Islet of Langerhans (tissue), 1 donor: ENCODE measurements around the gene PARP6.
"Not testable (repeated sequence)": the region's sequence is repeated elsewhere in the genome, so short reads cannot be mapped to it uniquely, and the experiment has no call there.

Experiments used
- FAIRE-seq: peaks from one replicate; lab custom pipeline; 2011; peaks lifted over from hg19 to GRCh38; lab: Jason Lieb, UNC

PARP6 gene

DNA sequence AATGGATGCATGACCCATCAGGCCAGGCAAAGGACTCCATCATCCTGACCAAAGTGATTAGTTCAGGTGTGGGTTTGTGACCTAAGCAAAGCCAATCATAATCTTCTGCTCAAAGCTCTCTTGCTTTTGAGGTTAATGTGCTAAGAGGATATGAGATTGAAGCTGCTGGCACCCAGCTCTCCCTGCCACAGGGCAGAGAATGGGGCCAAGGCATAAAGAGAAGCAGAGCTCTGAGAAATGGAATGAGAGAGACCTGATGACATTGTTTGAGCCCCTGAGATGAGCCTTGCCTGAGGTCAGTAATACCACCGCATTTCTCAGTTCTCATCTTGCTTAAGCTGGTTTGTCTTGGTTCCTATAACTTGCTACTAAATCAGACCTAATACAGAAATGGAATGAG, 6.4 kb upstream of the PARP6 start:
- no peak for FAIRE-seq

DNA sequence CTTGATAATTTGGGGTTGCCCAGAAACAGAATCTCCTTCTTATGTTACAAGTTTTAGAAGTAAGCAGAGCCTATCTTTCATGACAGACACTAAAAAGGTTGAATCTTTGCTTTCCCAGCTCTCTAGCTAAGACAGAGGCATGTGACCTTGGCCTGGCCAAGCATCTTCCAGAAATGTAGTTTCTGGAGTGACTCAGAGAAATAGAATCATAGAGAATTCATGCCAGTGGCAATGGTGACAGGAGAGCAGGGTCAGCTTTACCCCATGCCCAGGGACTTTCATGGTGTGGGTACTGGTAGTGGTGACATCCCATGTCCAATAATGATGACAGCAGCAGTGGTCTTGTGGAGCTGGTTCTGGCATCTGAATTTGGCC, 4.0 kb upstream of the PARP6 start:
- FAIRE-seq, result no peak

DNA sequence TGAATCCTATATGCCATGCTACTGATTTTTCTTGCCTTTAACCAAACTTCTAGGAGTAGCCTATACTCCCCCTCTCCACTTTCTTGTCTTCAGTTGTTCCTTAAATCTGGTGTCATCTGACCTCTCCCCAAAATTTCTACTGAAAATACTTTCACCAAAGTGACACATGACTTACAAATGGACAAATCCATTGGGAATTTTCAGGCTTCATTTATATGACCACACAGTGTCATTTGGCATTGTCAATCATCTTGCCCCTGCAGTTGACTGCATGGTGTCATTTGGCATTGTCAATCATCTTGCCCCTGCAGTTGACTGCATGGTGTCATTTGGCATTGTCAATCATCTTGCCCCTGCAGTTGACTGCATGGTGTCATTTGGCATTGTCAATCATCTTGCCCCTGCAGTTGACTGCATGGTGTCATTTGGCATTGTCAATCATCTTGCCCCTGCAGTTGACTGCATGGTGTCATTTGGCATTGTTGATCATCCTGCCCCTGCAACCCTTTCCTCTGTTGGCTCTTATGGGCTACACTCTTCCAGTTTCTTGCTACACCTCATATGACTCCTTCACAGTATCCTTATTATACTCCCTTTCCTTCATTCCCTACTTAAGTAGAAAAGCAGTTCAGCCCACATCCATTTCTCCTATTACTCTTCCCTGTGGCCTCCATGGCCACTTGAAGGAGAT, 3.4 kb upstream of the PARP6 start:
- FAIRE-seq, result not testable (repeated sequence)

DNA sequence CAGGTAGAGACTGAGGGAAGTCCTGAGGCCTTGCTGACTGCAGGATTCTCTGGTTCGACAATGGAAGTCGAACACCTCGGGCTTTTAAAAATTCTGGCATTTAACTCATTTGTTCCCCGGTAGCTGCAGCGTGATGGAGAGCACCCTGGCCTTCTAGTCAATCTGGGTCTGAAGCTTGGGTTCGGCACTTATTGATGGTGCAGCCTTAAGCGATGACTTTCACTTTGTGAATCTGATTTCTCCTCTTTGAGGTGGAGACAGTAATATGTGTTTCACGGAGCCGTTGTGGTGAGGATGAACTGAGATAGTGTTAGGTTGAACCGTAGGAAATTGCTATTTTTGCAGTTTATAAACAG, 621 bp upstream of the PARP6 start:
- no peak for FAIRE-seq

DNA sequence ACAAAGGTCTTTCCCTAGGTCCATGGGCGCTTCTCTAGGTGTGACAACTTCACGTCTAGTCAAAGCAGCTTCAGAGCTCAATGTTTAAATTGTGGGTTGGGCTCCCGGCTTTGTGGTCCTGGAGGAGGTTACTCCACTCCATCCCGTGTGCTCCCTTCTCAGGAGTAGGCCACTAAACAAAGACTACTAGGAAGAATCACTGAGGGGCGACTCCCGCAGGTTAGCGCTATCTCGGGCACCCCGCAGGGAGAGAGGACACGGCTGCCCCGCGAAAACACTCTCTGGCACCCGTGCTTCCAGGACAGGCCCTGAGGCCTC, 500 bp downstream of the PARP6 start:
- FAIRE-seq, result no peak

DNA sequence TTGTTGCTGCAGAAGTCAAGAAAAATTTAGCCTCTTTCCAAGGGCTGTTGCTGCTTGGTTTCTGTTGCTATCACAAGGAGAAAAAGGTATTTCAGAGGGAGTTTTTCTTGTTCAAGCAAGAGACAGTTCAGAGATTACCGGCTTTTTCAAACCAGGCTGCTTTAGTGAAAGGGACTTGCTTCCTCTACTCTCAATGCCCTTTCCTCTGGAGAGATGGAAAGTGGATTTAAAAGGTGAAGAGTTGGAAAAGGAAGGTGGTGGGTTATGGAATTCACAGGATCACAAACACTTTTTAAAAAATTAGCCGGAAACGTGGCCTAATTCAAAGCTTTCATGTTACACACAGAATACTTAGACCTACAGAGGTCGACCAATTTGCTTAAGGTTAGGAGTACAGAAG, 1.1 kb downstream of the PARP6 start:
- no peak for FAIRE-seq

DNA sequence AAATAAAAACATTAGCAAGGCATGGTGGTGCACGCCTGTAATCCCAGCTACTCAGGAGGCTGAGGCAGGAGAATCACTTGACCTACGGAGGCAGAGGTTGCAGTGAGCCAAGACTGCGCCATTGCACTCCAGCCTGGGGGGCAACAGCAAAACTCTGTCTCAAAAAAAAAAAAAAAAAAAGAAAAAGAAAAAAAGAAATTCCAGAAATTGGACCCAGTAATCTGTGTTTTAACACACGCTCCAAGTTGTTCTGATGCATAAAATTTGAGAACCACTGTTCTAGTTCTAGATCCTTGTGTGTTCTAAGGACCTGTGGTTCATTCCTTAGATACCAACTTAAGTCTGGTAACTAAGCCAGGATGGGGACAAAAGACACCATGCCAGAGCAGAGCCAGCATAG, 2.6 kb downstream of the PARP6 start:
- no peak for FAIRE-seq

DNA sequence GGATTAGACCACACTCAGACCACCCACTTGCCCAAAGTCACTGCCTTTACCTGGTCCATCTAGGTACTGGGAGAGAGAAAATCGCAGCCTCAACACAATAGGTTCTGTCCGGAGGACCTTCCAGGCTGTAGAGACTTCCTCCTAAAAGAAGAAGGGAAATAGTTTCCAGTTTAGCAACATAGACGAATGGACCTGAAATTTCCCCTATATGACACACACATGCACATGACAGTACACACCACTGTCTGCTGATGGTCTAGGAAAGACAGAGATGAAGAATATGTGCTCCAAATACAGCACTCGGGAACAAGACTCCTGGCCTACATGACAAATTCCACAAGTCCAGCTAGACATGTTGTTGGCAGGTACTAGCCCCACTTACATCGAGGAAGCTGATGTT, 7.3 kb downstream of the PARP6 start:
- FAIRE-seq, result no peak

DNA sequence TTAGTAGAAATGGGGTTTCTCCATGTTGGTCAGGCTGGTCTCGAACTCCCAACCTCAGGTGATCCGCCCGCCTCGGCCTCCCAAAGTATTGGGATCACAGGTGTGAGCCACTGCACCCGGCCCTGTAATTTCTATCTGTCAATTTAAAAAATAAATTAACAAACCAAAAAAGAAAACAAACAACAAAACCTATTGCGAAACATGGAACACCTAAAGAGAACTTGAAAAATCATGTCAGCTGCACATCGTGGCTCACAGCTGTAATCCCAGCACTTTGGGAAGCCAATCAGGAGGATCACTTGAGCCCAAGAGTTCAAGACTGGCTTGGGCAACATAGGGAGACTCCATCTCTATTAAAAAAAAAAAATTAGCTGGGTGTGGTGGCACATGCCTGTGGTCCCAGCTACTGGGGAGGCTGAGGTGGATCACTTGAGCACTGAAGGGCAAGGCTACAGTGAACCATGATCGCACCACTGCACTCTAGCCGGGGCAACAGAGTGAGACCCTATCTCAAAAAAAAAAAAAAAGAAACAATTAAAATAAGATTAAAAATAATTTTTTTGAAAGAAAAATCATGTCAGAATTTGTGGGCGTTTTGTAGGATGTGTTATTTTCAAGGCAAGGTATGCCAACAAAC, 19.6 kb downstream of the PARP6 start:
- FAIRE-seq, result no peak

DNA sequence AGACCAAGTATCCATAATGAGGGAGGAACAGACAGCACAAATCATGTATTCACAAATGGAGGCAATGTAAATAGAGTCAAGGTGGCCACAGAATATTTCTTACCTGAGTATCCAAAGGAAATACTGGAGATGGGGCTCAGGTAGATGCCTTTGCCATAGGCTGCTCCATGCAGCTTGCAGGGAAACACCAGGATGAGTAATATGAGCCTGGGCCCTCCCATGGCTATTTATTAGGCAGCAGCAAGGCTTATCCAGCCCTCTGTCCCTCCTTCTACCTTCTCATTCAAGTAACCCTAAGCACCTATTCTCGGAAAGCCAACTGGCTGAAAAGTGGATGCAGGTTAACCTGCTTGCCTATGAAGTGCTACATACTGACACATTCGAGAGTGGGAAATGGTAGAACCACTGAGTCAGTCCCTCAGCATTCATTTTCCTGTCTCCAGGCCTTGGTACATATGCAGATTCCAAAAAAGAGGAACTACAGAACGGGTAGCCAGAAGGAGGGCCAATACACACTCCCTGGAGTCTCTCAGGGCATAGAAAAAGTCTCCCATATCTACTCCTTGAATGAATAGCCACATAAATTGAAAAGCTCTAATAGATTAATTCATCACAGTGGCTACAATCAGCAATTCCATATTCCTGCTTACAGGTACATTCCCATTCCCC, 23.1 kb downstream of the PARP6 start:
- FAIRE-seq, result no peak

DNA sequence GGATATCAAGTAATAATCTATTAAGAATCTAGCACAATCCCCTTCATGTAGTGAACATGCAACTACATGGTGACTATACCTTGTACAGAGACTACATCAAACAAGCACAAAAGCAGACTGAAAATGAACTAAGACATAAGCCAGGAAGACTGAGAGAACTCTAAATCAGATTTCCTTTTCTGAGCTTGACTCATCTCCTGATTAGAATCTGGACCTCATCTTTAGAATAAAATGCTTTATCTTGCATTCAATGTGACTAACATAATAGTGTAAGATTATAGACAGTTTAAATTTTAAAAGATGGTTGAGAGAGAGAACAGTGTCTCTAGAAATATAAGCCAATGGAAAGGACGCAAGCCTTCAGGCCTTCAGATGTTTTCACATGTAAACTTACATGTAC, 23.8 kb downstream of the PARP6 start:
- FAIRE-seq, result no peak

DNA sequence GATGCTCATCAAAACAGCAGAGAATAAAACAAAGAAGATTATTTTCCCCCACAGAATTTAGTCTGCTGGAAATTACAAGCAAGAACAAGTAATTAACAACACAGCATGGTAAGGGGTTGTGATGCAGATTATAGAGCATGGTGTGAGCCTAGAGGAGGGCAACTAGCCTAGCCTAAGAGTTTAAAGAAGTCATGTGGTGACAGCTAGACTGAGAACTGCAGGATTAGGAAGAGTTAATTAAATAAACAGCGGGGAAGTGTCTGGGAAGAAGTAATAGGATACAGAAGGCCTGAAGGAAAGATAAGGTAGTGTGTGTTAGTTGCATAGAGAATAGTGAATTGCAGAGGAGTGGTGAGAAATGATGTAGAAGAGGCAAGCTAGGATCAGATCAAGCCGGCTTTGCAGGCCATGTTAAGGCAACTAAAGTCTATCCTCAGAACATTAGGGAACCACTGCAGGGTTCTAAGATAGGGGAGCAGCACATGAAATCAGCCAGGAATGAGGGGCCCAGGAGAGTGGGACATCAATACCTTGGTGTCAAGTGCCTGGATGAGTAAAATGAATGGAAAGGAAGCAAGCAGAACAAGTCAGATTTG, 29.5 kb downstream of the PARP6 start:
- FAIRE-seq, result no peak

DNA sequence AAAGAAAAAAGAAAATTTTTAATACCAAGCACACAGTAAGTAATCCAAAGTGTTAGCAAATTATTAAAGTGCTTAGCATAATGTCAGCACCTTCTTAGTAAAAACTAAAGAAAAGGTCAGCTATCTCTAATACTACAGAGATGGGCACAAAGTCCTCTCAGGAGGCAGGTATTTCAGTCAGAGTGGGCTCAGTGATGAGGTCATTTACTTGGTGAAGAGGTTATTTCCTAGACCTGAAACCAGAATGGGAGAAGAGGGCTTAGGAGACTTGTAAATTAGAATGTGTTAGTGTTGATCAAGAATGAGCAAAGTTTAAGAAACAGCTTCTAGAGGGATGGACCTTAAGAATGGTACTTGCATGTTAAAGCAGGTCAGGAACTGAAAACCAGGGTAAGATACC, 32.7 kb downstream of the PARP6 start:
- FAIRE-seq, result no peak

DNA sequence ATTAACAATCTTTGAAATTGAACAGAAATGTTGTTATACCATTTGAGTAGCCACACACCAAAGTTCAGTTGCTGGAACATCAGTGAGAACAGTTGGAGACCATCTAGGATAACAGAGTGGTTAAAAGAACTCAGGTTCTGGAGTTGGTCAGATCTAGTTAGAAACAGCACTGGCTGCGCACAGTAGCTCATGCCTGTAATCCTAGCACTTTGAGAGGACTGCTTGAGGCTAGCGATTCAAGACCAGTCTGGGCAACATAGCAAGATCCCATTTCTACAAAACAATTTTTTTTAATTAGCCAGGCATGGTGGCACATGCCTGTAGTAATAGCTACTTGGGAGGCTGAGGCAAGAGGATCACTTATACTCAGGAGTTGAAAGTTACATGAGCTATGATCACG, 33.8 kb downstream of the PARP6 start:
- FAIRE-seq, result no peak

DNA sequence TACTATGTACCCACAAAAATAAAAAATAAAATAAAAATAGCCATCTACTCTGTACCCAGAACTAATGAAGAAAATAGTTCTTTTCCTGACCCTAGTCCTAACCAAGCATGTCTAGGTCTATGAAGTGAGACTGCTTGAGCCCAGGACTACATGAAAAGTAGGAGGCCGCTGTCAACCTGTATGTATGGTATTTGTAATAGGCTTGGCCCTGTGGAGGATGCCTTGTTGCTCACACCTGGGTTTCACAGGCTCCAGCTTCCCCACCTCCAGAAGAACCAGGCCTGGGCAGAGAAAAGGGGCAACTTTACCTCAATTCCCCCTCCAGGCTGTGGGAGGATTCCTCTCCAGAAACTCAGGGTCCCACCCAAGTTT, 34.5 kb downstream of the PARP6 start:
- FAIRE-seq, result no peak

DNA sequence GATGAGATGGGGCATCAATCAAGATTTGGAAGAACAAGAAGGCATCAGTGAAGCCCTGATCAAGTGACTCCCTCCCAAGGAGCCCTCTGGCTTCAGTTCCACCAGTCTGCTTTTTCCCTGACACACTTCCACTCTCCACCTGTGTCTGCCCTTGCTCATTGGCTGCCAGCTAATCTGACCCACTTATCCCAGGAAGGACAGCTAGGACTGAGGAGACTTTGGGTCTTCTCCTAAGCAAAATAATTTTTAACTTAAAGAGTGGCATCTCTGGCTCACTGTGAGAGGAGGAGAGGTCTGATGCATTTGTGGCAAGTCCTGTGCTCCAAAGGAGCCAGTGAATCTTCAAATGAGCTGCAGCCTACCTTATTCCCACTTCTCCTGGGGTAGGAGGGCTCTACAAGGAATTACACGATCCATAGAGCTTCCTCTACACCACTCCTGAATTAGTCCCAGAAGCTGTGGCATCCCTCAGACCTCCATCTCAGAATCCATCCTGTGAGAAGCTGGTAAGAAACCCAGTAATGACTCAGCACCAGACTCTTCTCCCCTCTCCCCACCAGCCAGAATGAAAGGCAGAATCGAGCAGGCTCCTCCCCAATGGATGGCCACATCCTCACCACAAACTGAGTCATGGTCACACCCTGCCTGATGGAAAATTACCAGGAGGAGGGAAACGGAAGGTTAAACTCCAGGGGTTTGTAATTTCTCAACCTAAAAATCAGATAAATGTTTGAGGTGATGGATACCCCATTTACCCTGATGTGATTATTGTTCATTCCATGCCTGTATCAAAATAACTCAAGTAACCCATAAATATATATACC, 35.1 kb downstream of the PARP6 start:
- no peak for FAIRE-seq

DNA sequence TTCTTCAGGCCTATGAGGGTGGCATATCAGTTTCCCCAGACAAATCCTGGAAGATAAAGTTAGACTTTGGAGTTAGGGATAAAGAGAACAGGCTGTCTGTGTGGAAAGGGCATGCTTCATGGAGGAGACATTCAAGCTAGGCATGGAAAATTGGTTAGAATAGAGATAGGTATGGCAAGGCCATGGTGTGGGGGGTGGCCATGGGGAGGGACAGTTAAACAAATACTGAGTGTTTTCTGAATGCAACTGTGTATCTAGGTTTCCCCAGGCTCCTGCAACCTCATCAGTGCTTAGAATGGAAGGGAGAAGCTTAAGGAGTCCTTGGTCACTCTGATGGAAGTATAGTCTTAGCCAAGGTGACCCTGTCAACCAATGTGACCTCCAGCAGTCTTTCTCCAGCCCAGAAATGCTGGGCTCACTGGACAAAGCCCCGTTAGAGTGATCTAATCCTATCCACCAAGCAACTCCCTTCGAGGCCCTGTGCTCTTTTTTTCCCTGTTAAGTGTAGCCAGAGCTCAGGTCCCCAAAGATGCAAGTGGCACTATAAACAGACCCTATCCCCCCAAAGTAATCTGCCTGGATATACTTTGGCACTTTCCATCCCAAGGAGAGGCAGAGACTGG, 35.9 kb downstream of the PARP6 start:
- no peak for FAIRE-seq

DNA sequence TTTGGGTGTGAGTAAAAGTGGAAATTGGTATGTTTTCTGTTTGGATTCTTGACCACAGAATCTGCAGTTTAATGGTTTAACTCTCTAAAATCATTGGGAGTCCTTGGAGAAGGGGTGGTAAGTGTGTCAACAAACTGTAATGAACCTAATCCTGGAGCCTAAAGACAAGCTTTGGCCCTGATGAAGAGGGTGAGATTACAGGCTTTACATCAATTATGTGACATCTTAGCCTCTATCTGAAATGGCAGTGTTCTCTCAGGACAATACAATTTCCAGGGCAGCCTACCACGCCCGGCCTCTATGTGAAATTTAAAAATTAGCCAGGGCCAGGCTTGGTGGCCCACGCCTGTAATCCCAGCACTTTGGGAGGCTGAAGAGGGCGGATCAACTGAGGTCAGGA, 37.1 kb downstream of the PARP6 start:
- FAIRE-seq, result no peak

DNA sequence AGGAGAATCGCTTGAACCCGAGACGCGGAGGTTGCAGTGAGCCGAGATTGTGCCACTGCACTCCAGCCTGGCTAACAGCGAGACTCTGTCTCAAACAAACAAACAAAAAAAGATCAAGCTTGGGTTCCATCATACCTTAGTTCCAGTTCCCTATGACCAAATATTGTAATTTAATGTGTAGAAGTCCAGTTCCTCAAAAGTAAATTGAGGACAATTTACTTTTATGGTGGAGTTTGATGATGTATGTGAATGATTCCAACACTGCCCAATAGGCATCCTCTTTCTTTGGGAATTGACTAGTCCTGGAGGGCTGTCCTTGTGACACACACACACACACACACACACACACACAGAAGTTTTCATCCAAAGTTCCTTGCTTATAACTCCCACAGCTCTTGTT, 38.6 kb downstream of the PARP6 start:
- no peak for FAIRE-seq

DNA sequence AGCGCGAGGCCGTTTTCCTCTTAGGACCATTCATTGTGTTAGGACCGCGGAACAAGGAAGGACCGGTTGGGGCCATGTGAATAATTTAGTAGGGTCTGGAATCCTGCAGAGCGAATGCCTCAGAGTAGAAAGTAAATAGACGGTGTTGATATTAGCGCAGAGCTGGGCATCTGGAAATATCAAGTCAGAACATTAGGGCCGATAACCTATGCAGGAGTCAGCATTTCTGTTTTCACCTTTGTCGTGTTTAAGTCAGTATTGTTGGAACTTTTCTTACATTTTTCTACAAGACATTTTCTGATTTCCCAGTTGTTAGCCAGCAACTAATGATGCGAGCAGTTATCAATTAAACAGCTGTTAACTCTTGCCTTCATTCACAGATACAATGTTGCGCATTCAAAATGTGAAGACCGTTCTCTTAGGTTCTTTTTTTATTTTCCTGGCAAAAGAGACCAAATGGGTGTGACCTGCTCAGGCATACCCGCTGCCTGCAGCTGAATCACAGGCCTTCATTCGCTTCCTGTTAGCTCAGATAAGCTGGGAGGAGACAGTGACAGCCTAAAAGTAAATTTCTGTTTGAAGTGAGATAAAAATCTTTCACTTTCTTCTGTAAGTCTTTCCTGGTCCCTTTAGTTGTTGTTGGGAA, 40.4 kb downstream of the PARP6 start:
- peak; percentile 53 for FAIRE-seq

DNA sequence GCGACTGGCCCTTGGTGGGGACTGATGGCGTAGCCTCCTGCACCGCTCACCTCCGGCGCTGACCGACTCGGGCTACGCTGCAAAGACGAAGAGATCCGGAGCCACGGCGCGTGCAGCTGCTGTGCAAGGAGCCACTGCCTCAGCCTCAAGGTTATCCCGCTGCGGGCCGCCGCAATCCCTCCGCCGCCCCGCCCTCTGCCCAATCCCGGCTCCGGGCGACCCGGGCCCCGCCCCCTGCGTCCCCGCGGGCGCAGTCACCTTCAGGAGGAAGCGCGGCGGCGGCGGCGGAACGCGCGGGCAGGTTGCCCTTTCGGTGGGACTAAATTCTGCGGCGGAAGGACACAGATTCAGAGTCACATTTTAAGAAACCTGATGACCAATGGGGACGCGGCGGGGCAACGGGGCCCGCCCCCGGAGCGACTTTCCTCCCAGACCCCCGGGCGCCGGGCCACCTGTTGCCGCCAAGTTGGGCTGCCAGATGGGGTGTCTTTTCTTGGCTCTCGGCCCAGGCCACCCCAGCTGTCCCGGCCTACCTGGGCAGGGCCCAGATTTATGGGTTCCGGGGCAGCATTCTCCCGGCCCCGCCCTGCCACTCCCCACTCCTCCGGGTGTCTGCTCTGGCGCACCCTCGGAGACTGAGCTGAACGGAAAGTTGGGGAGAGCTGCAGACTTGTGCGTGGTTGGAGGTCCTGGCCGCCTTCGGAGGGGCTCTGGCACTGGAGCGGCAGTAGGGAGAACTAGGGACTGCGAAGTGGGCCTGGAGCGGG, 41.1 kb downstream of the PARP6 start, which contains the start of gene PKM:
TSS of gene PKM (minus strand) at position 125 of the 767 bp plus-strand sequence. CDS start 12,093 bp downstream, outside the sequence.
- FAIRE-seq, result no peak
